MM.1S (cell line): ENCODE results near the gene INTS11.

Source experiments
- DNase-seq: peaks from one replicate; pipeline ENCODE4 v3.0.0-alpha.2; 2015
- H2AFZ ChIP-seq: fragments of 300-600 bp; sonication (generic); 2 replicates; pipeline ENCODE4 v1.6.0; 2016; ENCODE audit warnings: antibody characterized with exemption, low read length
- H3F3A ChIP-seq: fragments of 300-600 bp; sonication (generic); 2 replicates; pipeline ENCODE4 v1.6.1; 2016; ENCODE audit warnings: mild to moderate bottlenecking, antibody characterized with exemption, low read length, moderate library complexity, mixed read lengths; ENCODE audit not compliant: insufficient read depth
- H3K27ac ChIP-seq: fragments of 300-600 bp; sonication (generic); 2 replicates; pipeline ENCODE4 v1.5.1; 2016; ENCODE audit warnings: mild to moderate bottlenecking, low read length
- H3K27me3 ChIP-seq: fragments of 300-600 bp; sonication (generic); replicated peaks from 2 replicates; pipeline ENCODE4 v1.6.0; 2016; ENCODE audit warnings: low read length; ENCODE audit not compliant: insufficient read depth
- H3K36me3 ChIP-seq: fragments of 300-600 bp; sonication (generic); replicated peaks from 2 replicates; pipeline ENCODE4 v1.6.1; 2016; ENCODE audit warnings: mild to moderate bottlenecking, low read length, mixed read lengths; ENCODE audit not compliant: insufficient read depth
- H3K4me1 ChIP-seq: fragments of 300-600 bp; sonication (generic); 2 replicates; pipeline ENCODE4 v1.6.1; 2016; ENCODE audit warnings: low read length, mixed read lengths
- H3K4me2 ChIP-seq: fragments of 300-600 bp; sonication (generic); 2 replicates; pipeline ENCODE4 v1.6.0; 2016; ENCODE audit warnings: low read depth, low read length
- H3K4me3 ChIP-seq: fragments of 300-600 bp; sonication (generic); 2 replicates; pipeline ENCODE4 v1.5.1; 2016; ENCODE audit warnings: low read length, mixed read lengths
- H3K79me2 ChIP-seq: fragments of 300-600 bp; sonication (generic); 2 replicates; pipeline ENCODE4 v1.6.1; 2016; ENCODE audit warnings: mixed run types, low read length, mixed read lengths
- H3K9ac ChIP-seq: fragments of 300-600 bp; sonication (generic); 2 replicates; pipeline ENCODE4 v1.6.1; 2016; ENCODE audit warnings: low read length, mixed read lengths
- H3K9me2 ChIP-seq: fragments of 300-600 bp; sonication (generic); replicated peaks from 2 replicates; pipeline ENCODE4 v1.6.1; 2016; ENCODE audit warnings: mild to moderate bottlenecking, low read length, mixed read lengths; ENCODE audit not compliant: insufficient read depth
- H3K9me3 ChIP-seq: fragments of 300-600 bp; sonication (generic); replicated peaks from 2 replicates; pipeline ENCODE4 v1.6.1; 2016; ENCODE audit warnings: mild to moderate bottlenecking, low read length, mixed read lengths; ENCODE audit not compliant: insufficient read depth
- H4K20me1 ChIP-seq: fragments of 300-600 bp; sonication (generic); 2 replicates; pipeline ENCODE4 v1.6.1; 2016; ENCODE audit warnings: mild to moderate bottlenecking, low read length, moderate library complexity, mixed read lengths; ENCODE audit not compliant: insufficient read depth
- CTCF ChIP-seq: fragments of 300-600 bp; sonication (generic); IDR thresholded peaks from 2 replicates; pipeline ENCODE4 v1.5.1; 2016; ENCODE audit warnings: antibody characterized with exemption, low read length, mixed read lengths
- EZH2 ChIP-seq: fragments of 300-600 bp; sonication (generic); optimal IDR thresholded peaks from 2 replicates; pipeline ENCODE3; 2017; ENCODE audit warnings: low read depth, mild to moderate bottlenecking, antibody characterized with exemption, low read length, mixed read lengths
- EZH2phosphoT487 ChIP-seq: fragments of 300-600 bp; sonication (generic); IDR thresholded peaks from 2 replicates; pipeline ENCODE4 v1.6.1; 2018; ENCODE audit warnings: antibody characterized with exemption, low read length

Gene INTS11

GRCh38 chr1:1319646-1319941 is 4.9 kb downstream of the INTS11 start:
- no peak for DNase-seq
- Histone ChIP-seq H3K9me2 (no peaks in the 10 kb centered on the region), H3K79me2 (peaks cover 63% of the 10 kb centered on the region), H3K4me3 (no peak overlapping the region), H3K4me2 (no peak overlapping the region), H3K9ac (no peak overlapping the region), H2AFZ (no peak overlapping the region), H3K4me1 (peaks cover 3% of the 10 kb centered on the region; the same call in 1 of the 2 replicates), H3F3A (peaks cover 5% of the 10 kb centered on the region; the same call in 1 of the 2 replicates), H3K9me3 (no peaks in the 10 kb centered on the region), H3K27ac (no peak overlapping the region), H3K27me3 (no peaks in the 10 kb centered on the region), H3K36me3 (0 out of 2 replicates have a peak, but pooled peaks cover 5% of the 10 kb centered on the region), H4K20me1 (peaks cover 12% of the 10 kb centered on the region; the same call in 1 of the 2 replicates)
- TF ChIP-seq EZH2phosphoT487 (no peak), CTCF (no peak), EZH2 (no peak)

- H3F3A ChIP-seq = peaks cover 5% of the 10 kb centered on the region; the same call in 1 of the 2 replicates
- H3K9ac ChIP-seq = no peak overlapping the region
- H4K20me1 ChIP-seq = peaks cover 12% of the 10 kb centered on the region; the same call in 1 of the 2 replicates
- DNase-seq = no peak
- H3K36me3 ChIP-seq = 0 out of 2 replicates have a peak, but pooled peaks cover 6% of the 10 kb centered on the region
- H3K27me3 ChIP-seq = no peaks in the 10 kb centered on the region
- peaks cover 3% of the 10 kb centered on the region; the same call in 1 of the 2 replicates for H3K4me1 ChIP-seq
- H2AFZ ChIP-seq = no peak overlapping the region
- TF ChIP-seq EZH2phosphoT487 (no peak), EZH2 (no peak), CTCF (no peak)
- peaks cover 63% of the 10 kb centered on the region for H3K79me2 ChIP-seq
- H3K9me3 ChIP-seq = no peaks in the 10 kb centered on the region
- no peak overlapping the region for H3K27ac ChIP-seq
- no peak overlapping the region for H3K4me2 ChIP-seq
- H3K4me3 ChIP-seq = no peak overlapping the region
- H3K9me2 ChIP-seq = no peaks in the 10 kb centered on the region
Observed at GRCh38 chr1:1318777-1319645, 5.4 kb downstream of the INTS11 start.

GRCh38 chr1:1318131-1318652 is 6.3 kb downstream of the INTS11 start:
- Histone ChIP-seq H3F3A (peaks cover 5% of the 10 kb centered on the region; the same call in 1 of the 2 replicates), H3K79me2 (peaks cover 65% of the 10 kb centered on the region), H3K36me3 (0 out of 2 replicates have a peak, but pooled peaks cover 7% of the 10 kb centered on the region), H3K4me1 (peaks cover 3% of the 10 kb centered on the region; the same call in 1 of the 2 replicates), H4K20me1 (peaks cover 10% of the 10 kb centered on the region; the same call in 1 of the 2 replicates), H3K27ac (no peak overlapping the region), H3K4me2 (no peak overlapping the region), H3K9me2 (no peaks in the 10 kb centered on the region), H3K4me3 (no peak overlapping the region), H3K27me3 (no peaks in the 10 kb centered on the region), H3K9ac (no peak overlapping the region), H3K9me3 (no peaks in the 10 kb centered on the region), H2AFZ (no peak overlapping the region)
- TF ChIP-seq EZH2phosphoT487 (no peak), CTCF (no peak), EZH2 (no peak)
- DNase-seq = no peak
